Gastroesophageal sphincter (tissue), 4 donors: ENCODE data around the gene NKX3-2. TPM values are rescaled to one million over a fixed set of nuclear protein-coding genes. Genes with fewer than 3 reads are reported as not detected.

Source experiments
- ATAC-seq: fragments of 150-250 bp; one replicate; pipeline ENCODE4 v1.9.1; 2016; ENCODE audit warnings: mild to moderate bottlenecking, moderate library complexity
- H3K27ac ChIP-seq, 4 donors: fragments of 200-600 bp; sonication (generic) in 3 of 4; 1 replicate in 3 of 4; 2 replicates in 1 of 4; pipeline ENCODE4 v1.5.1; 2016 to 2019
- H3K27me3 ChIP-seq: fragments of 200-600 bp; sonication (generic); one replicate; pipeline ENCODE4 v1.5.1; 2019
- H3K36me3 ChIP-seq, 2 donors: fragments of 200-600 bp; sonication (generic); one replicate each; pipeline ENCODE4 v1.5.1; 2019; ENCODE audit warnings: control low read depth in 1 of 2
- H3K4me1 ChIP-seq, 3 donors: fragments of 200-600 bp; sonication (generic); 1 replicate in 2 of 3; 2 replicates in 1 of 3; pipeline ENCODE4 v1.5.1; 2016 to 2019; ENCODE audit warnings: control low read depth in 2 of 3
- H3K4me3 ChIP-seq, 2 donors: fragments of 200-600 bp; sonication (generic); one replicate each; pipeline ENCODE4 v1.5.1; 2019; ENCODE audit warnings: mild to moderate bottlenecking in 1 of 2, moderate library complexity in 1 of 2
- H3K9me3 ChIP-seq, 3 donors: fragments of 200-600 bp; sonication (generic); one replicate each; pipeline ENCODE4 v1.5.1; 2017 to 2019; ENCODE audit warnings: control low read depth in 2 of 3
- EP300 ChIP-seq: sonication (generic); formaldehyde crosslinking; IDR thresholded peaks from one replicate; pipeline ENCODE4 v1.6.1; 2017; ENCODE audit warnings: antibody characterized with exemption, mild to moderate bottlenecking
- POLR2A ChIP-seq, 2 donors: fragments of 450-650 bp; IDR thresholded peaks; one replicate each; pipeline ENCODE4 v1.6.1; 2017; ENCODE audit warnings: antibody characterized with exemption in 2 of 2, mild to moderate bottlenecking in 2 of 2, moderate library complexity in 1 of 2
- POLR2AphosphoS5 ChIP-seq: sonication (generic); formaldehyde crosslinking; IDR thresholded peaks from one replicate; pipeline ENCODE4 v1.6.1; 2017; ENCODE audit warnings: antibody characterized with exemption
- WGBS, 2 donors: methylation state at CpG; one replicate each; pipeline ENCODE4 v1.1.5; 2018; ENCODE audit warnings: low coverage in 1 of 2; 5-methylcytosine and 5-hydroxymethylcytosine counted together
- total RNA-seq, 4 donors: library from RNA; depleted of rRNA; stranded (reverse); fragments of >200 nt; gene quantifications; one replicate each; pipeline ENCODE4 v1.1.0, GENCODE V29; 2016
- TF ChIP-seq, protein P1 (sequence below), 4 experiments: fragments of 200-600 bp in 2 of 4; fragments of 450-650 bp in 2 of 4; sonication (generic) in 1 of 4; IDR thresholded peaks; one replicate each; pipeline ENCODE4 v1.5.1; 2017 to 2019; ENCODE audit warnings: antibody characterized with exemption in 4 of 4, mild to moderate bottlenecking in 2 of 4, moderate library complexity in 2 of 4

Gene NKX3-2
- total RNA-seq, 4 donors from 2014 or later, result 0.62 to 5.5 (median 3.0) TPM

DNA sequence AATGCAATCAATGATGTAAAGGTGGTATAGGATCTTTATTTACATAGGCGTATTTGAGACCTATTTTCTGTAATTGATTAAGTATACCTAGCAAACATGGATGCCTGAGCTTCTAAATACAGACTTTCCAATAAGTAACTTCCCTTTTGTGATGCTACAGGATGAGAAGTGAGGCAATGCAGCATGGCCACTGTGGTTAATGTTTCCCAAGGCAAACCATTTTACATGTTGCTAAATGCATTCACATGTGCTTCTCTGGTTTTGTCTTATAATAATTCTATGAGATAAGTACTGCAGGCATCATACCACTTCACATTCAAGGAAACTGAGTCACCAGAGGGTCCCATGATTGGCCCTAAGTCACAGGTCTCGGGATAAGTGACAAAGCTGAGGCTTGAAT, 35.7 kb upstream of the NKX3-2 start:
- 90 to 92% methylated on average over 2 of the region's 2 CpGs for WGBS, 2 donors
- Histone ChIP-seq H3K27me3 (no peaks in the 10 kb centered on the region), H3K36me3 (peaks cover 8 to 100% of the 10 kb centered on the region in 2 donors), H3K9me3 (no peaks in the 10 kb centered on the region), H3K4me1 (no peaks in the 10 kb centered on the region), H3K27ac (no peak overlapping the region), H3K4me3 (no peak overlapping the region)
- TF ChIP-seq POLR2A (IDR thresholded peaks at IDR 0.05) (no peak), EP300 (no peak), POLR2AphosphoS5 (no peak)
- TF ChIP-seq, protein P1, sequence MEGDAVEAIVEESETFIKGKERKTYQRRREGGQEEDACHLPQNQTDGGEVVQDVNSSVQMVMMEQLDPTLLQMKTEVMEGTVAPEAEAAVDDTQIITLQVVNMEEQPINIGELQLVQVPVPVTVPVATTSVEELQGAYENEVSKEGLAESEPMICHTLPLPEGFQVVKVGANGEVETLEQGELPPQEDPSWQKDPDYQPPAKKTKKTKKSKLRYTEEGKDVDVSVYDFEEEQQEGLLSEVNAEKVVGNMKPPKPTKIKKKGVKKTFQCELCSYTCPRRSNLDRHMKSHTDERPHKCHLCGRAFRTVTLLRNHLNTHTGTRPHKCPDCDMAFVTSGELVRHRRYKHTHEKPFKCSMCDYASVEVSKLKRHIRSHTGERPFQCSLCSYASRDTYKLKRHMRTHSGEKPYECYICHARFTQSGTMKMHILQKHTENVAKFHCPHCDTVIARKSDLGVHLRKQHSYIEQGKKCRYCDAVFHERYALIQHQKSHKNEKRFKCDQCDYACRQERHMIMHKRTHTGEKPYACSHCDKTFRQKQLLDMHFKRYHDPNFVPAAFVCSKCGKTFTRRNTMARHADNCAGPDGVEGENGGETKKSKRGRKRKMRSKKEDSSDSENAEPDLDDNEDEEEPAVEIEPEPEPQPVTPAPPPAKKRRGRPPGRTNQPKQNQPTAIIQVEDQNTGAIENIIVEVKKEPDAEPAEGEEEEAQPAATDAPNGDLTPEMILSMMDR (IDR thresholded peaks at IDR 0.05), result no peak
- ATAC-seq, result no peak

DNA sequence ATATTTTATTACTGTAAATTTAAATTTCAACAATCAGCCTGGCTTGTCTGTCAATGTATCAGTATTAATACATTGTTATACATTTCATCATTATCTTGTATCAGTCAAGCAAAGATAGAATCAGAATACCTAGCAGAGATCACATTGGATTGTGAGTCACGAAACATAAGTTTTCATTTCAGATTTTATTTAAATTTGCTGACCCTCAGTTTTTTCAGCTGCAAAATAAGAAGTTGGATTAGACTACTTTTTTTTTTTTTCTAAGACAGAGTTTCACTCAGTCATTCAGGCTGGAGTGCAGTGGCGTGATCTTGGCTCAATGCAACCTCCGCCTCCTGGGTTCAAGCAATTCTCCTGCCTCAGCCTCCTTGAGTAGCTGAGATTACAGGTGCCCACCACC, 33.4 kb upstream of the NKX3-2 start:
- H3K4me1 ChIP-seq, result no peaks in the 10 kb centered on the region
- TF ChIP-seq, protein P1 (IDR thresholded peaks at IDR 0.05), result no peak
- TF ChIP-seq POLR2AphosphoS5 (no peak), POLR2A (IDR thresholded peaks at IDR 0.05) (no peak), EP300 (no peak)

DNA sequence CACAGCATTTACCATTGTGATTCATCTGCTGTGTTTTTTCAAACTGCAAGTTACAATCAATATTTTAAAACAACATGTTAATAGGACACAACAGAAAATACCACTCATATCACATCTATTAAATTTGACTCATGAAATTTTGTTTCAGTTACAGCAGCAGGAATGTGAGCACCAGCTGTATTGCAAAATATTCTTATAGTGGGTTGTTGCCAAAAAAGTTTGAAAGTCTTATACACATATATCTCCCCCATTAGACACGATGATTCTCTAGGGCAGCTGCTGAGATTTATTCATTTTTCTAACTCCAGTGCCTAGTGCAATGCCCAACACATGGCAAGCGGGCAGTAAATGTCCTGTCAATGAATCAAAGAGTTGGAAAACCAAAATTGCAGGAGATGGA, 26.6 kb upstream of the NKX3-2 start:
- no peak for TF ChIP-seq EP300
- TF ChIP-seq POLR2A (IDR thresholded peaks at IDR 0.05), result no peak
- TF ChIP-seq, protein P1 (IDR thresholded peaks at IDR 0.05), result no peak
- TF ChIP-seq POLR2AphosphoS5, result no peak
- Histone ChIP-seq H3K27ac (no peak overlapping the region), H3K36me3 (peaks cover 3 to 98% of the 10 kb centered on the region in 2 donors), H3K4me1 (no peaks in the 10 kb centered on the region), H3K4me3 (no peak overlapping the region), H3K9me3 (no peaks in the 10 kb centered on the region), H3K27me3 (no peaks in the 10 kb centered on the region)
- WGBS, 2 donors, result 71 to 83% methylated on average over 2 of the region's 2 CpGs
- ATAC-seq, result no peak

More for the DNA sequence above, 33.4 kb upstream of the NKX3-2 start:
- H3K9me3 ChIP-seq, result no peaks in the 10 kb centered on the region
- 96 to 97% methylated on average over 3 of the region's 3 CpGs for WGBS, 2 donors
- H3K4me3 ChIP-seq, result no peak overlapping the region
- peaks cover 11 to 100% of the 10 kb centered on the region in 2 donors for H3K36me3 ChIP-seq
- no peak overlapping the region for H3K27ac ChIP-seq
- ATAC-seq, result no peak
- H3K27me3 ChIP-seq, result no peaks in the 10 kb centered on the region

DNA sequence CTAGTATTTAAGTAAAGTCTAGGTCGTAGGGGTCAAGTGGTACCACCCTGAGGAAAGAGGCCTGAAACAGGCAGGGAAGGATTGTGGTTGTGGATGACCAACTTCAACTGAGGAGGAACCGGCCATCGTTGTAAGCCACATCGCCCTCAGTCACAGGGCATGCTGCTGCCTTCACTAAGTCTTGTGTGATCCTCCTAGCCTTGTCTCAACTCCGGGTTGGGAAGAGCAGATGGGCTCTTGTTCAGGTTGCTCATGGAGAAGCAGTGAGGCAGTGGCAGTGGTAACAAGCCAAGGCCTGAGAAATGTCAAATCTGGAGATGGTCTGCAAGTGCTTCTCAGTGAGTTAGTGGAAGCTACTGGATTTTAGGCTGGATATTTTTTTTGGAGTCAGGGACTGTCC, 22.8 kb upstream of the NKX3-2 start:
- Histone ChIP-seq H3K36me3 (peaks cover 0 to 62% of the 10 kb centered on the region in 2 donors), H3K27me3 (no peaks in the 10 kb centered on the region), H3K4me1 (no peaks in the 10 kb centered on the region), H3K9me3 (no peaks in the 10 kb centered on the region), H3K4me3 (no peak overlapping the region), H3K27ac (no peak overlapping the region)
- WGBS, 2 donors, result 100% methylated on average over 1 to 4 of the region's 5 CpGs
- no peak for ATAC-seq
- TF ChIP-seq POLR2A (IDR thresholded peaks at IDR 0.05), result no peak
- TF ChIP-seq POLR2AphosphoS5, result no peak
- TF ChIP-seq EP300, result no peak
- TF ChIP-seq, protein P1 (IDR thresholded peaks at IDR 0.05), result no peak

DNA sequence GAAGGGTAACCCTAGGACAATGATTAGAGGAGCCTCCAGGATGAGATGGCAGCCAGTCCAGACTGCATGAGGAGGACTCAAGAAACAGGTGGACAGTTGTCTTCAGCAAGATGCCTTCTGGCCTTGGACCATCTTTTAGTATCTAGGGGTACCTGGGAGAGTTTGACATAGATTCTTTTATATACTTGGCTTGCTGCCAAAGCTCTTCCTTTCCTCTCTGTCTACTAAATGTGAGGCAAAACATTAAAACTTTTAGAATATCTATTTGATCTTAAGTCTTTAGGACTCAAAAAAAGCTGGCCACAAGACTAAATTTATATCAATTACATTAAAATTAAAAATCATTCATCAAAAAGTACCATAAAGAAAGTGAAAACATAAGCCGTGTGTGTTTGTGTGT, 18.6 kb upstream of the NKX3-2 start:
- 83 to 89% methylated on average over 1 of the region's 1 CpG for WGBS, 2 donors
- ATAC-seq, result no peak
- peaks cover 0 to 19% of the 10 kb centered on the region in 2 donors for H3K36me3 ChIP-seq
- H3K4me1 ChIP-seq, result no peaks in the 10 kb centered on the region
- H3K4me3 ChIP-seq, result no peak overlapping the region
- no peaks in the 10 kb centered on the region for H3K9me3 ChIP-seq
- TF ChIP-seq, protein P1 (IDR thresholded peaks at IDR 0.05), result no peak
- TF ChIP-seq POLR2AphosphoS5, result no peak
- TF ChIP-seq POLR2A (IDR thresholded peaks at IDR 0.05), result no peak
- no peak for TF ChIP-seq EP300
- peaks cover 6% of the 10 kb centered on the region for H3K27me3 ChIP-seq
- no peak overlapping the region for H3K27ac ChIP-seq
